Endothelial cell of umbilical vein (primary cell): Measurements from ENCODE around the gene LRIT2. TPM values are rescaled to one million over a fixed set of nuclear protein-coding genes. Genes with fewer than 3 reads are reported as not detected.
A peak's percentile ranks its signal among the peaks of the same experiment; 100 is the strongest.

Experiments used
- BruUV-seq: library from RNA; stranded (reverse); fragments of 400-500 nt; replicated peaks from 2 replicates; lab custom pipeline; 2021; lab: Mats Ljungman, UMichigan
- CTCF ChIA-PET: fragments of 300-600, 350-600 bp; sonication (Branson Sonifier 250); formaldehyde crosslinking; loops from one replicate; lab custom pipeline; 2021; ENCODE audit warnings: antibody characterized with exemption, inconsistent platforms; lab: Charles Lee
- POLR2A ChIA-PET: fragments of 300-600, 350-600 bp; sonication (Branson Sonifier 250); formaldehyde crosslinking; loops from one replicate; lab custom pipeline; 2021; ENCODE audit warnings: antibody characterized with exemption, inconsistent platforms; lab: Charles Lee
- DNase-seq: peaks from one replicate; pipeline ENCODE4 v3.0.0-alpha.2; 2011; ENCODE audit warnings: low read depth, low spot score
- FAIRE-seq: peaks from 2 replicates; lab custom pipeline; 2011; peaks lifted over from hg19 to GRCh38; lab: Jason Lieb, UNC
- H2AFZ ChIP-seq: 2 replicates; pipeline ENCODE4 v1.6.0; 2012; ENCODE audit warnings: low read depth, low read length, control low read depth, inconsistent platforms
- H3K27ac ChIP-seq: 2 replicates; pipeline ENCODE4 v1.5.1; 2011; ENCODE audit warnings: low read depth, mild to moderate bottlenecking, control low read depth, low read length, moderate library complexity; ENCODE audit not compliant: insufficient read depth
- H3K27me3 ChIP-seq, 2 experiments: 2 replicates each; pipeline versions ENCODE4 v1.6.0 to v1.6.1; 2011; ENCODE audit warnings: low read length in 2 of 2, mixed read lengths in 1 of 2; ENCODE audit not compliant: control insufficient read depth in 2 of 2, insufficient read depth in 2 of 2
- H3K36me3 ChIP-seq, 2 experiments: 2 replicates in 1 of 2; 3 replicates in 1 of 2; pipeline ENCODE4 v1.5.1; 2011; ENCODE audit warnings: low read length in 2 of 2, mild to moderate bottlenecking in 1 of 2, moderate library complexity in 1 of 2; ENCODE audit not compliant: control insufficient read depth in 2 of 2, insufficient read depth in 2 of 2; ENCODE audit errors: extremely low read depth in 1 of 2
- H3K4me1 ChIP-seq: 3 replicates; pipeline ENCODE4 v1.5.1; 2011; ENCODE audit warnings: mild to moderate bottlenecking, low read length; ENCODE audit not compliant: control insufficient read depth, insufficient read depth; ENCODE audit errors: extremely low read depth
- H3K4me2 ChIP-seq: 2 replicates; pipeline ENCODE4 v1.6.1; 2011; ENCODE audit warnings: low read length, control low read depth, mixed read lengths; ENCODE audit not compliant: insufficient read depth
- H3K4me3 ChIP-seq, 3 experiments: fragments of 200-600 bp in 1 of 3; sonication (generic), shearing (Covaris generic) in 1 of 3; replicated peaks in 1 of 3; 2 replicates each; pipeline ENCODE4 v1.5.1; 2011 to 2016; ENCODE audit warnings: control low read depth in 3 of 3, low read length in 3 of 3, mild to moderate bottlenecking in 2 of 3, inconsistent platforms in 1 of 3, low read depth in 1 of 3, moderate library complexity in 1 of 3; ENCODE audit not compliant: insufficient read depth in 1 of 3
- H3K79me2 ChIP-seq: 2 replicates; pipeline ENCODE4 v1.6.0; 2012; ENCODE audit warnings: low read length, inconsistent platforms; ENCODE audit not compliant: control insufficient read depth, insufficient read depth
- H3K9ac ChIP-seq: replicated peaks from 2 replicates; pipeline ENCODE3; 2011; ENCODE audit warnings: low read length, control low read depth; ENCODE audit not compliant: insufficient read depth; ENCODE audit errors: extremely low read depth
- H3K9me1 ChIP-seq: replicated peaks from 3 replicates; pipeline ENCODE4 v1.6.0; 2011; ENCODE audit warnings: mild to moderate bottlenecking, low read length; ENCODE audit not compliant: control insufficient read depth, insufficient read depth; ENCODE audit errors: extremely low read depth
- H3K9me3 ChIP-seq: replicated peaks from 2 replicates; pipeline ENCODE4 v1.5.1; 2012; ENCODE audit warnings: low read length, inconsistent platforms; ENCODE audit not compliant: control insufficient read depth, insufficient read depth
- H4K20me1 ChIP-seq: replicated peaks from 2 replicates; pipeline ENCODE3; 2011; ENCODE audit warnings: mild to moderate bottlenecking, low read length; ENCODE audit not compliant: control insufficient read depth, insufficient read depth; ENCODE audit errors: extremely low read depth
- CTCF ChIP-seq, 2 donors: IDR thresholded peaks; 1 replicate in 1 of 2; 2 replicates in 1 of 2; pipeline ENCODE4 v1.5.1; 2011; ENCODE audit warnings: low read length in 2 of 2, mild to moderate bottlenecking in 2 of 2, moderate library complexity in 2 of 2, control low read depth in 1 of 2, inconsistent platforms in 1 of 2, low read depth in 1 of 2; ENCODE audit not compliant: insufficient read depth in 1 of 2; ENCODE audit errors: extremely low read depth in 1 of 2
- EZH2 ChIP-seq: IDR thresholded peaks from 2 replicates; pipeline ENCODE4 v1.6.1; 2012; ENCODE audit warnings: borderline replicate concordance, low read depth, mild to moderate bottlenecking, moderate library complexity, low read length, inconsistent platforms; ENCODE audit not compliant: severe bottlenecking
- FOS ChIP-seq: IDR thresholded peaks from 2 replicates; pipeline ENCODE4 v1.6.1; 2011; ENCODE audit warnings: mild to moderate bottlenecking, low read length, moderate library complexity, borderline replicate concordance; ENCODE audit not compliant: insufficient read depth
- JUN ChIP-seq: IDR thresholded peaks from 2 replicates; pipeline ENCODE4 v1.6.1; 2011; ENCODE audit warnings: borderline replicate concordance, low read depth; ENCODE audit not compliant: insufficient read length, insufficient read depth
- MYC ChIP-seq: IDR thresholded peaks from one replicate; pipeline ENCODE4 v1.6.1; 2011; ENCODE audit warnings: mild to moderate bottlenecking, low read depth, low read length
- dilution Hi-C: fragments of 300-500 bp; cut with MboI; formaldehyde crosslinking; loops from one replicate; pipeline ENCODE4 v1.15.0; 2019; ENCODE audit warnings: low sequenced_read_pairs; ENCODE audit not compliant: extremely low pct_ligation_motif_present
- intact Hi-C: fragments of 100-400 bp; cut with micrococcal nuclease; formaldehyde crosslinking; loops from one replicate; pipeline ENCODE4 v1.10.0; 2022
- polyA plus RNA-seq, 4 experiments: library from polyadenylated mRNA; depleted of rRNA in 3 of 4; stranded (reverse) in 3 of 4; unstranded in 1 of 4; fragments of >200 nt; gene quantifications; 2 replicates each; pipeline versions ENCODE4 v1.2.1 to v1.2.3, GENCODE V29; 2011 to 2012; ENCODE audit warnings: missing spikeins in 1 of 4
- total RNA-seq: library from RNA; stranded (reverse); gene quantifications from 2 replicates; pipeline ENCODE4 v1.2.3, GENCODE V29; 2021

LRIT2 gene
- total and polyA plus RNA-seq, 2 donors (not counting 3 experiments of a cell fraction or from before 2014, with no cell fraction given), result not detected

GRCh38 chr10:84205049-84205852 lies 20.1 kb downstream of the LRIT2 start:
- FAIRE-seq (peak; percentile 78), DNase-seq (peak; percentile 39)
- Histone ChIP-seq H4K20me1 (no peaks in the 10 kb centered on the region), H3K27me3 (no peaks in the 10 kb centered on the region), H3K9ac (no peak overlapping the region), H3K4me3 (no peak overlapping the region), H3K27ac (no peak overlapping the region), H3K36me3 (no peaks in the 10 kb centered on the region), H3K9me1 (no peaks in the 10 kb centered on the region), H3K79me2 (no peaks in the 10 kb centered on the region), H2AFZ (no peak overlapping the region), H3K4me1 (no peaks in the 10 kb centered on the region), H3K4me2 (no peak overlapping the region), H3K9me3 (no peaks in the 10 kb centered on the region)
- TF ChIP-seq JUN, result no peak
- no peak for TF ChIP-seq MYC
- peak; percentile 71 to 83 for TF ChIP-seq CTCF (IDR thresholded peaks at IDR 0.05; ENCODE audit: extremely low read depth in 1 of 2, insufficient read depth in 1 of 2, low read depth in 1 of 2, low read length in 2 of 2)
- dilution Hi-C loops (no loop called here), intact Hi-C loops (loop anchor here (2.0 kb wide), 2 partner anchors 58 to 78 kb away; no protein-coding TSS in a partner anchor)
- ChIA-PET CTCF (interaction anchor here (1.1 kb wide), 1 partner anchor 36 kb away, joined by 3 read pairs; no protein-coding TSS in a partner anchor), POLR2A (no interaction called here)
- BruUV-seq, result no TSS peak

GRCh38 chr10:84204610-84205009 lies 20.7 kb downstream of the LRIT2 start:
- Histone ChIP-seq H3K79me2 (no peaks in the 10 kb centered on the region), H3K4me3 (no peak overlapping the region), H3K27ac (no peak overlapping the region), H4K20me1 (no peaks in the 10 kb centered on the region), H3K4me1 (no peaks in the 10 kb centered on the region), H3K9ac (no peak overlapping the region), H3K4me2 (no peak overlapping the region), H3K36me3 (no peaks in the 10 kb centered on the region), H3K27me3 (no peaks in the 10 kb centered on the region), H2AFZ (no peak overlapping the region), H3K9me3 (no peaks in the 10 kb centered on the region), H3K9me1 (no peaks in the 10 kb centered on the region)
- POLR2A ChIA-PET, result no interaction called here
- CTCF ChIA-PET, result interaction anchor here (1.1 kb wide), 1 partner anchor 35 kb away, joined by 3 read pairs; no protein-coding TSS in a partner anchor
- no TSS peak for BruUV-seq
- TF ChIP-seq CTCF (IDR thresholded peaks at IDR 0.05; ENCODE audit: extremely low read depth in 1 of 2, insufficient read depth in 1 of 2, low read depth in 1 of 2, low read length in 2 of 2), result no peak
- no peak for TF ChIP-seq FOS
- TF ChIP-seq JUN, result no peak
- TF ChIP-seq EZH2, result no peak
- intact Hi-C loops (loop anchor here (2.0 kb wide), 2 partner anchors 58 to 78 kb away; no protein-coding TSS in a partner anchor), dilution Hi-C loops (no loop called here)
- FAIRE-seq (no peak), DNase-seq (no peak)
